NCI-H345 (cell line): ENCODE measurements around the gene TRERF1.
"Not testable (repeated sequence)": the region's sequence is repeated elsewhere in the genome, so short reads cannot be mapped to it uniquely, and the experiment has no call there.

Experiments used
- DNase-seq: peaks from one replicate; lab custom pipeline; 2025; lab: John Stamatoyannopoulos, UW

TRERF1 gene

DNA sequence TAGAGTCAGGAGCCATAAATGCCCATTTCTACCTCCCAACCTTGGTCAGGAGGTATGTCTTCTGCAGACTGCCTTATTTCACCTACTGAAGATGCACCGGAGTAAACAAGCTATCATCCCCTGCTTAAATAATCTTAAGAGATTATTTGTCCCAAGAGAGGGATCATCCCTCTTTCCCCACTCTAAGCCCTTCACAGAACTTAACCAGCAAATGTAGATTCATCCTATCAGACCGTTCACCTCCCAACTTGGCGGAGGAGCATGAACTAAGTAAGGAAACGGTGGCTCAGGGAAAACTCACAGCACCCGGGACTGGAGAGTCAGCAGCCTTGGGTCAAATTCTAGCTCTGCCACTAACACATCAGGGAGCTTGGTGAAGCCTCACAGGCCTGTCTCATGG lies 115.3 kb downstream of the TRERF1 start:
- DNase-seq: no peak

DNA sequence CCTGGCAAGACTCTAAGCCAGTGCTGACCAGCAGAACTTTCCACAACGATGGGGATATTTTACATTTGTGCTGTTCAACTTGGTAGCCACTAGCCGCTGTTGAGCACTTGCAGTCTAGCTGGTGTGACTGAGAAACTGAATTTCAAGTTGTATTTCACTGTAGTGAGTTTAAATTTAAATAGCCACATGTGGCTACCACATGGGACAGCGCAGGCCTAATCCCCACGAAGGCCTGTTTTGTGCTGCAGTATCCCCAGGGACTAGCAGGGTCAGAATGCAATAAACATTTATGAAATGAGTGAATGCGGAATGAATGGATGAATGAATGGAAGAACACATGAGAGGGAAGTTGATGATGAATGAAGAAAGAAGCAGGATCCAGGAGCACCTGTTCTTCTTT lies 115.8 kb downstream of the TRERF1 start:
- no peak for DNase-seq

DNA sequence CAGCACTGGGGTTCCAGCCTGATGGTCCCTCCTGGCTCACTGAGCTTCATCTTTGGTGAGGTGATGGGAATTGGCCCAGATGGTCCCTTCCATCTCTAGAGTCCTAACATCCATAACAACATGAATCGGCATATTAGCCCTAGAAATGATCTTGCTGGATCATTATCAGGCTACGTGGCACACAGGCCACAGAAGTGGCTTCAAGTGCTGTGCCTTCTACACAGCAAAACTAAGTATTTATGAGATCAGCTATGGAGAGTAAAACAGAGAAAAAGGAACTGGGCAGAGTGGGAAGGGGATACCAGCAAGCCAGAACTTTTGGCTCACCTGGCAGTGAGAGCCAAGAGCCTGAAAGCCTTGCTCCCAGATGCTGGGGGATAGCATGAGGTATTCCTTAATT lies 116.9 kb downstream of the TRERF1 start:
- no peak for DNase-seq

DNA sequence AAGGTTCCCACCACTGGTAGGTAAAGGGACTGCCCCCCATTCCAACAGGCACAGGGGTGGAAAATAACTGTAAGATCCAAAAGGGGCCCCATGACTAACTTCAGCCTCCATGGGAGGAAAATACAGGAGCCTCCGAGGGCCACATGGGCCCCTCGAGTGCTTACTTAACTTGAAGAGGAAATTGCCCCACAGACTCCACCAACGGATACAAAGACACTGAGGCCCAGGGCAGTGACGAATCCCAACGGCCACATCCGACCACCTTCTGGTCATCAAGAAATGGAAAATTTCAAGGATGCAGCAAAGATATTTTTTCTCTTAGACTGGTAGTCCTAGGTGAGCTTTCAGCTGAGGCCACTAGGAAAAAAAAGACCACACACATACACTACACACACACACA lies 118.1 kb downstream of the TRERF1 start:
- DNase-seq: no peak

DNA sequence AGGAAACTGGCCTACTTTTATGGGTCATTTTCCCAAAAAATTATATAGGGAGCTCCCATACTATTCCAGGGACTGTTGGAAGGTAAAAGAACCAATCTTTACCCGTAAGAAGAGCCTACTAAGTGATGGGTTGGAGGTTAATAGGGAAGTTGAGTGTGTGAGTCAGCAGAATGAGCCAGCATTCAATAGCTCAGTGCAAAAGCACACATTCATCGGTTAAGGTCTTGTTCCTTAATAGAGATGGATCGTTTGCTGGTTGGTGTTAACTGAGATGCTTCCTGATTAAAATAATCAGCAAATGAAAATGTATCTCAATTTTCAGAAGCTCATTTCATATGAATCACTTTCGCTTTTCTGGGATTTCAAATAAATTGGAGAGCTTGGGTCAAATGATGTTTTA lies 118.8 kb downstream of the TRERF1 start:
- DNase-seq: no peak

DNA sequence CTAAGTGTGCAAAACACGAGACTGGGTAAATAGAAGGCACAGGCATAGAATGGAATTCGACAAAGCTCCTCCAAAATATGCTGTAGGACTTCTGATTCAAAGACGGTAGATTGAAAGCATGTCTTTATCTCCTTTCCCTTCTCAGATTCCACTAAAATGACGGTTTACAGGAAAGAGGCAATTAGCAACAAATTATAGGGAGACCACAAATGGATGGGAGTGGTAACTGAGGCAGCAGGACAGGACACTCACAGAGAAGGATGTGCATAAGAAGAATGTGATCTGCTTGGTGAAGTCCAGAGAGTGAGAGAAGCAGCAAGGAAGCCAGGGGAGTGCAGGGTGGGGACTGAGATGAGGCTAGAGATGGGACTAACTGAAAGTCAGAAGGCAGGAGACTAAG lies 120.7 kb downstream of the TRERF1 start:
- no peak for DNase-seq

DNA sequence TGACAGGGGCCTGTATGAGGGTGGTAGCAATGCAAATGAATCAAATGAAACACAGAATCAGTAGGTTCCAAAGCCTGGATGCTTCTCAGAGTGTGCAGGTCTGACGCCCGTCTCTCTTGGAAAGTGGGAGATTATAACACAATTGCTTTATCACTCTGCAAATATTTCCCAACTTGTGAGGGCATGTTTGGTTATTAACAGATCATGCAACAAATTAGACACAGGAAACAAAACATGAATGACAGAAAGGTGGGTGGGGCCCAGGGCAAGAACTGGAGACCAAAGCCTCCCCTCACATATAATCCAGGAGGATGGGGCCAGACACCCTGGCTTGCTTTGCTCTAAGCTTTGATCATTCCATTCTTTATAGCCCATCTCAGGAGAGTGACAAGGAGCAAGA lies 125.5 kb downstream of the TRERF1 start:
- DNase-seq: no peak

DNA sequence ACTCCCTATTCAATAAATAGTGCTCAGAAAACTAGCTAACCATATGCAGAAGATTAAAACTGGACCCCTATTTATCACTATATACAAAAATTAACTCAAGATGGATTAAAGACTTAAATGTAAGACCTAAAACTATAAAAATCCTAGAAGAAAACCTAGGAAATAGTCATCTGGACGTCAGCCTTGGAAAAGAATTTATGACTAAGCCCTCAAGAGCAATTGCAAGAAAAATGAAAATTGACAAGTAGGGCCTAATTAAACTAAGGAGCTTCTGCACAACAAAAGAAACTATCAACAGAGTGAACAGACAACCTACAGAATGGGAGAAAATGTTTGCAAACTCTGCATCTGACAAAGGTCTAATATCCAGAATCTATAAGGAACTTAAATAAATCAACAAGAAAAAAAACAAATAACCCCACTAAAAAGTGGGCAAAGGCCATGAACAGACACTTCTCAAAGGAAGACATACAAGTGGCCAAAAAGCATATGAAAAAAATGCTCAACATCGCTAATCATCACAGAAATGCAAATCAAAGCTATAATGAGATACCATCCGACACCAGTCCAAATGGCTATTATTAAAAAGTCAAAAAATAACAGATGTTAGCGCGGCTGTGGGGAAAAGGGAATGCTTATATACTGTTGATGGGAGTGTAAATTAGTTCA lies 126.9 kb downstream of the TRERF1 start:
- DNase-seq: not testable (repeated sequence)

DNA sequence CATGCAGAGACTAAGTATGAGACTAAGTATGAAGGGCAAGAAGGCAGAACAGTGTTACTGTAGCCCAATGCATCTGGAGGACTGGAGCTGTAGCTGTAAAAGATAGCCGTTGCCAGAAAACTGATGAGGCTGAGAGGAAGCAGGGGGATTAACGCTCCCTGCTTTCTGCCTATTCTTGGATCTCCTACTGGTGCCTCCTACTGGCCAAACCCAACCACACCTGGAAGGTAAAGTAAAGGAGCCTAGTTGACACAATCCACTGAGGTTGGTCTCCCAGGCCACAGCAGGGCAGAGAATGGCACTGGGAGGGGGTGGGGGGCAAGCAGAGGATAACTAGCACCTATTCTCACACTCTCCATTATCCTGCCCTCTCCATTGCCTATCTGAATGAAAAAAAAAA lies 129.1 kb downstream of the TRERF1 start:
- no peak for DNase-seq

DNA sequence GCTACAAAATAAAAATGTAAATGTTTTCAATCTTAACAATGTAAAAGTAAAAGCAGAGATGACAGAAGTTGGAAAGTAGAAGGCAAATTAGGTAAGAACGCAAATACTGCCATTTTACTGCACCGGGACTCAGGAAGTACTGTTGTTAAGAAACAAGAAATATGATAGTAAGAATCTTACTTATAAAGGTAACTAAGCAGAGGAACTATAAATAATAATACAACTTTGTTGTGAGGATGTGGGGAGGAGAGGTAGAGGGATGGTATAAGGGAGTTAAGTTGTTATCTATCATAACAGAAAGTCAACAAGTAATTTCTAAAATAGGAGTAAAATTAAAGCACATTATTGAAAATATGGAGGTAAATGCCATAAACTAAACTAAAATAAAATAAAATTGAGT lies 129.8 kb downstream of the TRERF1 start:
- no peak for DNase-seq

DNA sequence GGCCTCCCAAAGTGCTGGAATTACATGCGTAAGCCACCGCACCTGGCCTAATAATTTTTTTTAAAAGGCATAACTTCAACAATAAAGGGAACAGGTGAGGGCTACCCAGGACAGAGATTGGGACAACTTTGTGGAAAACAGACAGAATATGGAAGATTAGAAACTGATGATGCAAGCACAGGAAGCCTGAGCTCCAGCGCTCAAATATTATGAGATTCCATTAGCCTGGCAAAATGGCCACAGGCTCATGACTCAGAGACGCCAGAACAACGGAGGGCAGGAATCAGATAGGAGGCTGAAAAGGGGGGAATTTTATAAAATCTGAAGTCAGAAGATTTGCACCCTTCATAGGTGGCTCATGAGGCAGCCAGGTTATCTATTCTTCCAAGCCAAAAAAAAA lies 131.0 kb downstream of the TRERF1 start:
- DNase-seq: no peak

DNA sequence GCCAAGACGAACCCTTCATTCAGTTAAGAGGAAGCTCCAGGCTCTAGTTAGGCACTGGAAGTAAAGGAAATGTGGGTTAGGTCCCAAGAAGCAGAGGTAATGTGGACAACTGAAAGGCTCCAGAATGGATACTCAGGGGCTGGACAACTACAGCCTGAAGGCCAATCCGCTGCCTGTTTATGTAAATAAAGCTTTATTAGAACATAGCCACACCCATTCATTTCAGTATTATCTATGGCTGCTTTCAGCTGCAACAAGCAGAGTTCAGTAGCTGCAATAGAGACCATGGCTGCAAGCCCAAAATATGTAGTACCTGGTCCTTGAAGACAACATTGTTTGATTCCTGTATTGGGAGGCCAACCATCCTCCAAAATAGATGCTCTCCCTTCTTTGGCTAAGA lies 133.2 kb downstream of the TRERF1 start:
- DNase-seq: no peak

DNA sequence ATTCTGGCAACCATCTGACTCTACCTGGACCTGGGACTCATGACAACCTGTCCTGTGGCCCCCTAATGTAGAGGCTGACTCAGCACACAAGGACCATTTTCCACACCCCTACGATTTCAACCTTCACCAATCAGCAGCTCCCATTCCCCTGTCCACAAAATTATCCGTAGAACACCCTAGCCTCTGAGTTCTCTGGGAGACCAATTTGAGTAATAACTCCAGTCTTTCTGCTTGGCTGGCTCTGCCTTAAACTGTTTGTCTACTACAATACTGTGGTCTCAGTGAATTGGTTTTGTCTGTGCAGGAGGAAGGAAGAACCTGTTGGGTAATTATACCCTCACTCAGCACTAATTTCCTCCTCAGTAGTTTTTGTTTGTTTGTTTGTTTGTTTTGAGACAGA lies 134.7 kb downstream of the TRERF1 start:
- DNase-seq: no peak

DNA sequence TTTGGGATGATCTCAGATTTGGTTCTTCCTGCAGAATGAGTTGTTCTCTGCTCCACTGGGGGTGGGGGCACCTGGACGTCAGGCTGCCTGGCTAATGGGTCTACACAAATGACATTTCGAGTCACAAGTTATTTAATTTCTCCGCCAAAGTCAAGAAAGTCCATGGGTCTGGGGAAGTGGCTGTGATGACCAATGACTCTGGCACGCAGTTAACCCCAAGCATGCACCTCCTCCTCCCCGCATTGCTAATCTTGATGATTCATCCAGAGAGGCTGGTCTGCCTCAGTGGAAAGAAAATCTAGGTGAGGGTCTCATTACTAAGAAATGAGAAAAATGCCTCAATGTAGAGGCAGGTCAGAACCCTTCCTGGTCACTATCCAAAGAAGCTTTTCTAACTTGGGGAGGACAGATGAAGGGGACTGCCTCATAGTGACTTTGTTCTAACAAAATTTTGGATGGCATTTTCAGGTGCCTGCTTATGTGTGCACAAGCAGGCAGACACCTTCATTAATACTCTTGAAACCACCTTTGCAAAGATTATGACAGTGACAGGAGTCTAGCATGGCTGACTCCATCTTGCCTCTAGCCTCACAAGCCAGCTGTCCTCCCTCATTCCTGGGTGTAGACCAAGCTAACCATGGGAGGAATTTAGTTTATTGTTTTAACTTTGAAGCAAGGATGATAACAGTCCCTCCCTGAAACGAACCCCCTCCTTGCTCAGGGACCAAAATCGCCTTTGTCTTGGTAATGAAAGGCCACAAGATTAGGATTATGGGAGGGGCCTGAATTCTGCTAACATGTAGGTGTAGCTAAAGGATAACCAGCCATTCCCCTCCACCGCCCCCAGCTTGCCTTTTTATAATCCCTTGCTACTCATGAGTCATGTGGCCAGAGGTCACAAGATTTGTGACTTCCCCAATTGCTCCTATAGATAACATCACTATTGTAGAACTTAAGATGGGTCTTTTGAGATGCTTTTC lies 135.4 kb downstream of the TRERF1 start:
- DNase-seq: no peak

DNA sequence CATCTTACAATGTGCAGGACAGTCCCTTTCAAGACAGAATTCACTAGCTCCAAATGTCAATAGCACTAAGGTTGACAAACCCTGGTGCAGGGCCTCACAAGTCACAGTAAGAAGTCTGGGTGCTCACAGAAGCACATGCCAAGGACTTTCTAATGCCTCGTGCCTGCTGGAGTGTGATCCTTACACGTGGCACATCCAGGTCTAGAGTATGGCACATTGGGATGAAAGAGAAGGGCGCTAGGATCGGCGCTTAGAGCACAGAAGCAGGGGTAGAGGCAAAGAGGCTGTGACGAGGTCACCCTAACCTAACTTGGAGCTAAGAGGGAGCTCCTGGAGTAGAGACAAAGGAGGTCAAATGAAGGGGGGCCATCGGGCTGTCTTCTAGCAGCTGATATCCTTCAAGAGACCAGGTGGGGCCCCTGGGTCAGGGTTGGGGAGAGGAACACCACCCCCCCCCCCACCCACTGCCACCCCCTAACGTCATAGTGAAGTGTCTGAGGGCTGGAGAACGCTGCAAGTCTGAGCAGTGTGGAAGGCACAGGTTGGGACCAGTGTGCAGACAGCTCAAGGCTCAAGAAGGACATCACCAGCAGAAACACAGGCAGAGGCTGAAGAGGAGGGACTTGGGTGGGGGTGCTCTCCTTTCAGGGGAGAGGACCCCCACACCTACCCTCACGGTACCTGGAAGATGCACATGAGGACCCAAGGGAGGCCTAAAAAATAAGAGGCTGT lies 136.3 kb downstream of the TRERF1 start:
- DNase-seq: no peak

DNA sequence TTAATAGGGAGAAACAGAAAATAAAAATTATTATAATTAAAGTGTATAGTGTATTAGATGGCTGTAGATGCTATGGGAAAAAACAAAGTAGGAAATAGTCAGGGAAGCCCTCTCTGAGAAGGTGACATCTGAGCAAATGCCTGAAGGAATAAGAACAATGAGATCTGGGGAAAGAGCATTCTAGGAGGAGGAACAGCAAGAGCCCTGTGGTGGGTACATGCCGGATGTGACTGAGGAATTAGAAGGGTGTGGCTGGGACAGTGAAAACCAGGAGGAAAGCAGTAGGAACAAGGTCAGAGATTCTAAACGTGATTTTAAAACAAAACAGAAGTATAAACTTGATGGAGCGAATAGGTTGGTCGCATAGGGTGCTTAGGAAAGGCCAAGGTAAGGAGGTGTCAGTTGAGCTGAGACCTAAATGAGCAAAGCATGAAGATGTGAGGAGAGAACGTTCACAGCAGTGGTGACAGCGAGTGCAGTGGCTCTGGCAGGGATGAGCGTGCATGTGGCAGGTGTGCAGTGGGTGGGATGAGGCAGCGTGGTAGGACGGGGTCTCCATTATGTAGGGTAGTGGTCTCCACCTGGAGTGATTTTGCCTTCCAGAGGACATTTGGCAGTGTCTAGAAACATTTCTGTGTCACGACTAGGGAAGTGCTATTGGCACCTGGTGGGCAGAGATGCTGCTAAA lies 137.0 kb downstream of the TRERF1 start:
- no peak for DNase-seq

DNA sequence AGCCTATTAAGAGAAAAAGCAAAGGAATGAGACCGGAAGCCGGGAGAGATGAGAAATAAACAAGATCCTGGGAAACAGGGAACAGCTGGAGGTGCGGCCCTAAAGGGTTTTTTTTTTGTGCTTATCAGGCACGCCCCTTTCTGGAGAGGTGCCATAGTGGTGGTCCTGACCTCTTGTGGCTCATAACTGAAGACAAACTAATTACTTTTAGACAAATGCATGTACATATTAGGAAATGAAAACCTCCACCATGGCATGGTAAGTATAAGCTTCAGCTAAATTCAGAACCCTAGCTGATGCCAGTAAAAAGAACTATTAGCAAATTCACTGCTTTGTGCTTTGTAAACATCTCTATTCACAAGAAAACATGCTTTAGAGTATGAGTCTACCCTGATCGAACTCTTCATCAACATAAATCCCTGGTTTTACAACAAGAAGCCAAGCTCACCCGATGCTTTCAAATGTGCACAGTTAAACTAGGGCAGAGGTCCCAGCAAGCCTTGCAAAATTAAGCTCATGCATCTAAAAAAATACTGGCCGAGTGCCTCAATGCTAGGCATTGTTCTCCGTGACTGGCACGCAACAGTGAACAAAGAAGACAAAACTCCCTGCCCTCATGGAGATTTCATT lies 137.7 kb downstream of the TRERF1 start:
- DNase-seq: no peak

DNA sequence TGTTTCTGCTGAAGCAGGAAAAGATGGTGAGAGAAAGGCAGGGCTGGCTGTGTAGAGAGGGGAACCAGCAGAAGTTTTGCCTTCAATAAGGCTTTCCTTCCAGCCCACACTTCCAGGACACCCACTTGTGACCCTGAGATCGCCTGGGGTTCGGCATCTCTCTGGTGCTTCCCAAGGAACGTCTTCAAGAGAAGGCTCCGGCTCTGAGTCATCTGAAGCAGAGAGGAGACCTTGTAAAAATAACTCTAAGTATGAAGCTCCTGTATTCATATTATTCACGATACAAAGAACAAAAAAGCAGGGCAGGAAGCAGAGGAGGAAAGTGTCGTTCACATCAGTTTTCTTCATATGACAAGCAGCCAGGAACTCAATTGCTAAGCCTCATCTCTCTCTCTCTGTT lies 138.7 kb downstream of the TRERF1 start:
- no peak for DNase-seq

DNA sequence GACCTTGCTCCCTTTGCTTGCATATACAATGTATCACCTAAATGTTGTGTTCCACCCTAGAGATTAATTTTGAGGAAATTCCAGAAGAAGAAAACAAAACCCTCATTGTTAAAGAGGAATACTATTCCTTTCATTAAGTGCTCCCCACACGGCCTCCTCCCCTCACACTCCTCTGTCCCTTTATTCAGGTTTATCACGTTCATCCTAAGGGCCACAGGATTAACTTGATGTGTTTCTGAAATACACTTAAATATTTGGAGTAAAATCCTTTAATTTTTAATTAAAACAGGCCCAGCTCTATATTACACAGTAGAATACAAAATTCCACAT lies 144.6 kb downstream of the TRERF1 start:
- DNase-seq: no peak

DNA sequence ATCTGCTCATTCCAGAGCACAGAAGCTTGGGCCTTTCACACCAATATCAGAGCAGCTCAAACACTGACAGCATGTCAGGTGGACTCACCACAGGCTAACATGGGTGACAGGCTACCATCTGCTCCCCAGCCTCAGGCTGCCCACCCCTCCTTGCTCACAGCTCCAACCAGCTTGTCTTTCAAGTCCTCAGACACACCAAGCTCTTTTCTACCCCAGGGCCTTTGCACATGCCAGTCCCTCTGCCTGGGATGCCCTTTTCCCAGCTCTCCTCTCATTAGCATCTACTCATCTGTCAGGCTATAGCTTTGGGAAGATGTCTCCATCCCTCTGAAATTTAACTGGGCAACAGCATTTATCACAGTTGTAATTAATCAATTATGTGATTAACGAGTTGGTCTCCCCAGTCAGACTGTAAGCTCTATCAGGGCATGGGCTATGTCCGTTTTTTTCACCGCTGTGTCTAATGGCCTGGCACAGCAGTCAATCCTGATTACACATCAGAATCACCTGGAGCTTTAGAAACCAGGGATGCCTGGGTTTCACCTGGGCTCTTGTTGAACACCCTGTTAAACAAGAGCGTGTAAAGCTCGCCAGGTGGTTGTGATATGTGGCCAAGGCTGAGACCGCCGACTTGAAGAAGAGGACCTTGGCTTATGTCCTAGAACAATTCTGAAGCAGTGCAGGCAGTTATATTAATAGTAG lies 145.1 kb downstream of the TRERF1 start:
- no peak for DNase-seq

DNA sequence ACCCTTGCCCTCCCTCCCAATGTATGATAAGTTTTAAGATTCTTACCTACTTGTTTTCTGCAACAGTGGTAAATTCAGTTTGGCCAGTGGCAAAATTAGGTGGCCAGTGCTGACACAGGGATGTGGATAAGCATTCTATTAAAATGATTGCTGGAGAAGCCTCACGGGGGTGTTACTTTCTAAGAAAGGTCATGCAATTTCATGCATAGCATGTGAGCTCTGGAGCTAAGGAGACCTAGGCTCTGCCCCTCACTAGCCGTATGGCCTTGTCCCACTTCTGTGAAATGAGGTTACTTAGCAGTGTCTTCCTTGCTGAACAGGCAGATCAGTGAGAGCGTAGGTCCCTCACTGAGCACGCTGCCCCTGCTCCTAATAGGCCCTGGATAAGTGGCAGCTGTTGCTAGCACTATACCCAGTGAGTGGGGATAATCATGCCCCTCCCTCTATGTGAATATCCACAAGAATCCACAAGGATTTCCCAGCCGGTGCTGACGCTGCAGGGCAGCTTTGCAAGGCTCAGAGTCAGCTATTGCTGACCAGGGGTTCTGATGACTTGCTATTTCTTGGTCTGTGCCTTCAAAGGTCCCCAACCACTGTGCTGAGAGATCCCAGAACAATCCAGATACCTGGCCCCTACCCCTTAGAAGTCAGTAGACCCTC lies 147.5 kb downstream of the TRERF1 start:
- no peak for DNase-seq
